HG02852 (cell line): Measurements from ENCODE around the gene APOBEC4.
"Not testable (repeated sequence)": the region's sequence is repeated elsewhere in the genome, so short reads cannot be mapped to it uniquely, and the experiment has no call there.

Experiments
- ATAC-seq: cut with Tn5 transposase; IDR thresholded peaks from one replicate; pipeline ENCODE4 v1.9.1; 2021; ENCODE audit warnings: mild to moderate bottlenecking, moderate library complexity; ENCODE audit not compliant: unreplicated experiment

APOBEC4 gene

GRCh38 chr1:183652547-183653461 is at the start of gene APOBEC4:
Gene APOBEC4, minus strand, starts transcription at chr1:183653316. Its CDS starts 4,535 bp downstream, at chr1:183648781.
- peak; percentile 8 for ATAC-seq

GRCh38 chr1:183702813-183703198 is 49.7 kb upstream of the APOBEC4 start:
- no peak for ATAC-seq

- ATAC-seq: no peak
Observed at GRCh38 chr1:183702087-183702812, 49.1 kb upstream of the APOBEC4 start.

GRCh38 chr1:183699616-183700160 is 46.6 kb upstream of the APOBEC4 start:
- no peak for ATAC-seq

- no peak for ATAC-seq
Observed at GRCh38 chr1:183697814-183698590, 44.9 kb upstream of the APOBEC4 start.

- ATAC-seq: no peak
Observed at GRCh38 chr1:183696981-183697380, 43.9 kb upstream of the APOBEC4 start.

- ATAC-seq: no peak
Observed at GRCh38 chr1:183694755-183695154, 41.6 kb upstream of the APOBEC4 start.

- ATAC-seq: no peak
Observed at GRCh38 chr1:183694066-183694465, 41.0 kb upstream of the APOBEC4 start.

GRCh38 chr1:183693521-183693920 is 40.4 kb upstream of the APOBEC4 start:
- ATAC-seq: peak; percentile 63

GRCh38 chr1:183689762-183690204 is 36.7 kb upstream of the APOBEC4 start:
- ATAC-seq: peak; percentile 81

GRCh38 chr1:183688341-183689060 is 35.4 kb upstream of the APOBEC4 start:
- no peak for ATAC-seq

GRCh38 chr1:183687546-183688304 is 34.6 kb upstream of the APOBEC4 start:
- ATAC-seq: no peak

- no peak for ATAC-seq
Observed at GRCh38 chr1:183686229-183686628, 33.1 kb upstream of the APOBEC4 start.

GRCh38 chr1:183685112-183685713 is 32.1 kb upstream of the APOBEC4 start:
- no peak for ATAC-seq

- ATAC-seq: not testable (repeated sequence)
Observed at GRCh38 chr1:183679363-183679762, 26.2 kb upstream of the APOBEC4 start.

GRCh38 chr1:183678819-183679218 is 25.7 kb upstream of the APOBEC4 start:
- no peak for ATAC-seq

GRCh38 chr1:183676586-183677189 is 23.6 kb upstream of the APOBEC4 start:
- no peak for ATAC-seq

GRCh38 chr1:183675883-183676585 is 22.9 kb upstream of the APOBEC4 start:
- ATAC-seq: no peak
